Neural cell (in vitro differentiated cells): ENCODE data around the gene FKTN. TPM values are rescaled to one million over a fixed set of nuclear protein-coding genes. Genes with fewer than 3 reads are reported as not detected.

Experiments
- H2AFZ ChIP-seq: fragments of 200-600, 300-800 bp; sonication (generic), shearing (Covaris generic); 2 replicates; pipeline ENCODE4 v1.6.0; 2014; ENCODE audit warnings: low read depth, mild to moderate bottlenecking, antibody characterized with exemption, low read length, moderate library complexity
- H3F3A ChIP-seq: fragments of 200-600 bp; shearing (Covaris generic); 2 replicates; pipeline ENCODE4 v1.6.1; 2016; ENCODE audit warnings: mild to moderate bottlenecking, moderate library complexity, mixed read lengths, antibody characterized with exemption, low read length; ENCODE audit not compliant: insufficient read depth, poor library complexity, severe bottlenecking
- H3K27ac ChIP-seq: fragments of 200-600, 300-800 bp; sonication (generic), shearing (Covaris generic); 2 replicates; pipeline ENCODE4 v1.5.1; 2014; ENCODE audit warnings: mild to moderate bottlenecking, low read length, moderate library complexity
- H3K27me3 ChIP-seq: fragments of 300-800, 200-600 bp; sonication (generic), shearing (Covaris generic); 2 replicates; pipeline ENCODE4 v1.6.0; 2014; ENCODE audit warnings: mild to moderate bottlenecking, low read depth, low read length, moderate library complexity; ENCODE audit not compliant: insufficient read depth
- H3K36me3 ChIP-seq: fragments of 300-800, 200-600 bp; sonication (generic), shearing (Covaris generic); 2 replicates; pipeline ENCODE4 v1.5.1; 2014; ENCODE audit warnings: mild to moderate bottlenecking, antibody characterized with exemption, low read length, moderate library complexity; ENCODE audit not compliant: insufficient read depth
- H3K4me2 ChIP-seq: fragments of 300-800, 200-600 bp; sonication (generic), shearing (Covaris generic); 2 replicates; pipeline ENCODE4 v1.6.0; 2014; ENCODE audit warnings: mild to moderate bottlenecking, low read length
- H3K4me3 ChIP-seq: fragments of 300-800, 200-600 bp; sonication (generic), shearing (Covaris generic); 2 replicates; pipeline ENCODE4 v1.5.1; 2014; ENCODE audit warnings: mild to moderate bottlenecking, low read length, moderate library complexity
- H3K79me2 ChIP-seq: fragments of 200-600 bp; shearing (Covaris generic); replicated peaks from 2 replicates; pipeline ENCODE4 v1.6.0; 2014; ENCODE audit warnings: mild to moderate bottlenecking, low read length, moderate library complexity; ENCODE audit not compliant: insufficient read depth
- H3K9ac ChIP-seq: fragments of 300-800, 200-600 bp; sonication (generic), shearing (Covaris generic); 2 replicates; pipeline ENCODE4 v1.6.1; 2016; ENCODE audit warnings: mild to moderate bottlenecking, low read length, mixed read lengths
- H3K9me2 ChIP-seq: fragments of 200-600 bp; shearing (Covaris generic); 2 replicates; pipeline ENCODE4 v1.6.1; 2016; ENCODE audit warnings: mild to moderate bottlenecking, low read length, mixed read lengths; ENCODE audit not compliant: insufficient read depth
- H3K9me3 ChIP-seq: fragments of 200-600, 300-800 bp; sonication (generic), shearing (Covaris generic); 2 replicates; pipeline ENCODE4 v1.6.1; 2016; ENCODE audit warnings: mild to moderate bottlenecking, mixed run types, low read length, moderate library complexity, mixed read lengths
- H4K20me1 ChIP-seq: fragments of 200-600 bp; shearing (Covaris generic); 2 replicates; pipeline ENCODE4 v1.6.1; 2016; ENCODE audit warnings: mild to moderate bottlenecking, mixed run types; ENCODE audit not compliant: insufficient read depth
- EP300 ChIP-seq: fragments of 450-650 bp; conservative IDR thresholded peaks from 2 replicates; pipeline ENCODE4 v1.6.1; 2014; ENCODE audit warnings: antibody characterized with exemption, mild to moderate bottlenecking, moderate library complexity; ENCODE audit not compliant: poor library complexity, severe bottlenecking
- EZH2 ChIP-seq: fragments of 200-600, 300-800 bp; shearing (Covaris generic), sonication (generic); IDR thresholded peaks from 2 replicates; pipeline ENCODE4 v1.6.1; 2014; ENCODE audit warnings: antibody characterized with exemption, low read length, borderline replicate concordance, mild to moderate bottlenecking; ENCODE audit not compliant: insufficient read depth, poor library complexity, severe bottlenecking
- MXI1 ChIP-seq: fragments of 450-650 bp; conservative IDR thresholded peaks from 2 replicates; pipeline ENCODE4 v1.6.1; 2014; ENCODE audit warnings: antibody characterized with exemption, mild to moderate bottlenecking; ENCODE audit not compliant: poor library complexity, severe bottlenecking
- POLR2AphosphoS5 ChIP-seq: IDR thresholded peaks from 2 replicates; pipeline ENCODE4 v1.6.1; 2012
- RAD21 ChIP-seq: fragments of 450-650 bp; conservative IDR thresholded peaks from 2 replicates; pipeline ENCODE4 v1.6.1; 2014; ENCODE audit warnings: antibody characterized with exemption, mild to moderate bottlenecking, moderate library complexity
- SMC3 ChIP-seq: fragments of 450-650 bp; conservative IDR thresholded peaks from 2 replicates; pipeline ENCODE4 v1.6.1; 2014; ENCODE audit warnings: antibody characterized with exemption, mild to moderate bottlenecking, moderate library complexity; ENCODE audit not compliant: poor library complexity
- TAF1 ChIP-seq: IDR thresholded peaks from 2 replicates; pipeline ENCODE4 v1.6.1; 2012; ENCODE audit warnings: low read depth
- polyA plus RNA-seq: library from polyadenylated mRNA; depleted of rRNA; stranded (reverse); fragments of >200 nt; gene quantifications from 2 replicates; pipeline ENCODE4 v1.2.3, GENCODE V29; 2014
- TF ChIP-seq, protein P1 (sequence below): IDR thresholded peaks from 2 replicates; pipeline ENCODE4 v1.6.1; 2012; ENCODE audit warnings: borderline replicate concordance
- TF ChIP-seq, protein P2 (sequence below): fragments of 450-650 bp; IDR thresholded peaks from 2 replicates; pipeline ENCODE4 v1.5.1; 2014; ENCODE audit warnings: antibody characterized with exemption, mild to moderate bottlenecking, moderate library complexity; ENCODE audit not compliant: poor library complexity, severe bottlenecking

Gene FKTN
- polyA plus RNA-seq, 1 donor from 2014 or later: 52.1 TPM

DNA sequence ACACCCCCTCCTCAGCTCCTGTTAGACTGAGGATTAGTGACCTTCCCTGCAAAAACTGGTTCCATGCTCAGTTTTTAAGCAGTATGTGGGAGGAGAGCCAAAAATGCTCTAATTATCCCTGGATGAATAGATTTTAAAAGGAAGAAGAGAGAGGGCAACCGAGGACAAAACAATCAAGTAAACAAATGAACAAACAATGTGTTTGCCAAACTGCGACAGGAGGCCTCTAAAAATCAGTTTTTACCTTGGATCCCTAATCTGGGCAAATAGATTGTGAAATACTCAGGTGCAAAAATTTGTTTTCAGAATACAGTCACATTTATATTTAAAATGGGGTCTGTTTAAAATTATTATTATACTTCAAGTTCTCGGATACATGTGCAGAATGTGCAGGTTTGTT is 112.8 kb downstream of the FKTN start:
- TF ChIP-seq EZH2 (no peak), MXI1 (no peak), TAF1 (no peak), POLR2AphosphoS5 (no peak), RAD21 (no peak), EP300 (no peak), SMC3 (no peak)
- TF ChIP-seq, protein P1, sequence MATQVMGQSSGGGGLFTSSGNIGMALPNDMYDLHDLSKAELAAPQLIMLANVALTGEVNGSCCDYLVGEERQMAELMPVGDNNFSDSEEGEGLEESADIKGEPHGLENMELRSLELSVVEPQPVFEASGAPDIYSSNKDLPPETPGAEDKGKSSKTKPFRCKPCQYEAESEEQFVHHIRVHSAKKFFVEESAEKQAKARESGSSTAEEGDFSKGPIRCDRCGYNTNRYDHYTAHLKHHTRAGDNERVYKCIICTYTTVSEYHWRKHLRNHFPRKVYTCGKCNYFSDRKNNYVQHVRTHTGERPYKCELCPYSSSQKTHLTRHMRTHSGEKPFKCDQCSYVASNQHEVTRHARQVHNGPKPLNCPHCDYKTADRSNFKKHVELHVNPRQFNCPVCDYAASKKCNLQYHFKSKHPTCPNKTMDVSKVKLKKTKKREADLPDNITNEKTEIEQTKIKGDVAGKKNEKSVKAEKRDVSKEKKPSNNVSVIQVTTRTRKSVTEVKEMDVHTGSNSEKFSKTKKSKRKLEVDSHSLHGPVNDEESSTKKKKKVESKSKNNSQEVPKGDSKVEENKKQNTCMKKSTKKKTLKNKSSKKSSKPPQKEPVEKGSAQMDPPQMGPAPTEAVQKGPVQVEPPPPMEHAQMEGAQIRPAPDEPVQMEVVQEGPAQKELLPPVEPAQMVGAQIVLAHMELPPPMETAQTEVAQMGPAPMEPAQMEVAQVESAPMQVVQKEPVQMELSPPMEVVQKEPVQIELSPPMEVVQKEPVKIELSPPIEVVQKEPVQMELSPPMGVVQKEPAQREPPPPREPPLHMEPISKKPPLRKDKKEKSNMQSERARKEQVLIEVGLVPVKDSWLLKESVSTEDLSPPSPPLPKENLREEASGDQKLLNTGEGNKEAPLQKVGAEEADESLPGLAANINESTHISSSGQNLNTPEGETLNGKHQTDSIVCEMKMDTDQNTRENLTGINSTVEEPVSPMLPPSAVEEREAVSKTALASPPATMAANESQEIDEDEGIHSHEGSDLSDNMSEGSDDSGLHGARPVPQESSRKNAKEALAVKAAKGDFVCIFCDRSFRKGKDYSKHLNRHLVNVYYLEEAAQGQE: no peak
- TF ChIP-seq, protein P2, sequence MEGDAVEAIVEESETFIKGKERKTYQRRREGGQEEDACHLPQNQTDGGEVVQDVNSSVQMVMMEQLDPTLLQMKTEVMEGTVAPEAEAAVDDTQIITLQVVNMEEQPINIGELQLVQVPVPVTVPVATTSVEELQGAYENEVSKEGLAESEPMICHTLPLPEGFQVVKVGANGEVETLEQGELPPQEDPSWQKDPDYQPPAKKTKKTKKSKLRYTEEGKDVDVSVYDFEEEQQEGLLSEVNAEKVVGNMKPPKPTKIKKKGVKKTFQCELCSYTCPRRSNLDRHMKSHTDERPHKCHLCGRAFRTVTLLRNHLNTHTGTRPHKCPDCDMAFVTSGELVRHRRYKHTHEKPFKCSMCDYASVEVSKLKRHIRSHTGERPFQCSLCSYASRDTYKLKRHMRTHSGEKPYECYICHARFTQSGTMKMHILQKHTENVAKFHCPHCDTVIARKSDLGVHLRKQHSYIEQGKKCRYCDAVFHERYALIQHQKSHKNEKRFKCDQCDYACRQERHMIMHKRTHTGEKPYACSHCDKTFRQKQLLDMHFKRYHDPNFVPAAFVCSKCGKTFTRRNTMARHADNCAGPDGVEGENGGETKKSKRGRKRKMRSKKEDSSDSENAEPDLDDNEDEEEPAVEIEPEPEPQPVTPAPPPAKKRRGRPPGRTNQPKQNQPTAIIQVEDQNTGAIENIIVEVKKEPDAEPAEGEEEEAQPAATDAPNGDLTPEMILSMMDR: no peak
- Histone ChIP-seq H3K4me3 (no peak overlapping the region), H3K9me2 (no peaks in the 10 kb centered on the region), H3K9ac (no peak overlapping the region), H3K9me3 (no peaks in the 10 kb centered on the region), H3F3A (no peaks in the 10 kb centered on the region), H3K27me3 (peaks cover 43% of the 10 kb centered on the region), H4K20me1 (no peaks in the 10 kb centered on the region), H3K79me2 (no peaks in the 10 kb centered on the region), H3K27ac (no peak overlapping the region), H3K36me3 (no peaks in the 10 kb centered on the region), H3K4me2 (no peak overlapping the region), H2AFZ (no peak overlapping the region)

GRCh38 chr9:105672711-105673234 is 114.8 kb downstream of the FKTN start:
- Histone ChIP-seq H3K9me2 (no peaks in the 10 kb centered on the region), H3K79me2 (no peaks in the 10 kb centered on the region), H2AFZ (no peak overlapping the region), H3F3A (no peaks in the 10 kb centered on the region), H3K27ac (no peak overlapping the region), H4K20me1 (no peaks in the 10 kb centered on the region), H3K27me3 (peaks cover 57% of the 10 kb centered on the region), H3K9me3 (no peaks in the 10 kb centered on the region), H3K4me2 (no peak overlapping the region), H3K36me3 (no peaks in the 10 kb centered on the region), H3K9ac (no peak overlapping the region), H3K4me3 (no peak overlapping the region)
- TF ChIP-seq EZH2 (no peak), EP300 (no peak), SMC3 (no peak), MXI1 (no peak), RAD21 (no peak), POLR2AphosphoS5 (no peak)
- TF ChIP-seq, protein P1: no peak
